IMR-90 (cell line): ENCODE data around the gene INTS11. TPM values are rescaled to one million over a fixed set of nuclear protein-coding genes. Genes with fewer than 3 reads are reported as not detected.

ENCODE experiments used
- ATAC-seq: fragments of 200-7000 bp; cut with Tn5 transposase; 2 replicates; pipeline ENCODE4 v1.9.1; 2020; ENCODE audit warnings: low read depth, mild to moderate bottlenecking, moderate library complexity
- BruUV-seq: library from RNA; stranded (reverse); fragments of 400-500 nt; replicated peaks from 2 replicates; lab custom pipeline; 2021; lab: Mats Ljungman, UMichigan
- CTCF ChIA-PET: fragments of 300-600 bp; formaldehyde crosslinking; extraction: SDS; loops from one replicate; lab custom pipeline; 2021; ENCODE audit warnings: antibody characterized with exemption; lab: Yijun Ruan, JAX
- POLR2A ChIA-PET: fragments of 300-600 bp; sonication (Branson Sonifier 250); formaldehyde crosslinking; loops from one replicate; lab custom pipeline; 2022; ENCODE audit warnings: antibody characterized with exemption; ENCODE audit not compliant: unreplicated experiment; lab: Charles Lee
- DNase-seq: peaks from one replicate; pipeline ENCODE4 v3.0.0; 2013
- H2AFZ ChIP-seq: replicated peaks from 2 replicates; pipeline ENCODE3; 2013; ENCODE audit warnings: low read length, mild to moderate bottlenecking; ENCODE audit not compliant: poor library complexity
- H2AK5ac ChIP-seq: 2 replicates; pipeline ENCODE4 v1.6.1; 2013; ENCODE audit warnings: low read depth, low read length, inconsistent platforms
- H2AK9ac ChIP-seq: replicated peaks from 2 replicates; pipeline ENCODE3; 2013; ENCODE audit warnings: mild to moderate bottlenecking, low read depth, low read length, moderate library complexity; ENCODE audit not compliant: poor library complexity
- H2BK120ac ChIP-seq: 2 replicates; pipeline ENCODE4 v1.6.1; 2013; ENCODE audit warnings: low read depth, low read length, inconsistent platforms
- H2BK15ac ChIP-seq: 3 replicates; pipeline ENCODE4 v1.6.1; 2013; ENCODE audit warnings: low read depth, low read length, inconsistent platforms
- H2BK20ac ChIP-seq: 2 replicates; pipeline ENCODE4 v1.6.1; 2013; ENCODE audit warnings: low read depth, mild to moderate bottlenecking, inconsistent platforms, low read length, moderate library complexity
- H2BK5ac ChIP-seq: 2 replicates; pipeline ENCODE4 v1.6.1; 2013; ENCODE audit warnings: mild to moderate bottlenecking, low read depth, low read length, inconsistent platforms; ENCODE audit not compliant: poor library complexity, severe bottlenecking
- H3K14ac ChIP-seq: replicated peaks from 2 replicates; pipeline ENCODE4 v1.6.1; 2013; ENCODE audit warnings: low read depth, low read length, inconsistent platforms
- H3K18ac ChIP-seq: 2 replicates; pipeline ENCODE4 v1.6.1; 2013; ENCODE audit warnings: low read depth, low read length, control low read depth
- H3K23ac ChIP-seq: 2 replicates; pipeline ENCODE4 v1.6.1; 2013; ENCODE audit warnings: low read depth, low read length, inconsistent platforms
- H3K27ac ChIP-seq: 2 replicates; pipeline ENCODE4 v1.5.1; 2013; ENCODE audit warnings: mild to moderate bottlenecking, control low read depth, low read length; ENCODE audit not compliant: insufficient read depth
- H3K27me3 ChIP-seq: 2 replicates; pipeline ENCODE4 v1.6.1; 2013; ENCODE audit warnings: low read length; ENCODE audit not compliant: control insufficient read depth, insufficient read depth
- H3K36me3 ChIP-seq: 2 replicates; pipeline ENCODE4 v1.6.1; 2013; ENCODE audit warnings: low read length, mixed read lengths; ENCODE audit not compliant: control insufficient read depth, insufficient read depth
- H3K4ac ChIP-seq: 2 replicates; pipeline ENCODE4 v1.6.1; 2013; ENCODE audit warnings: low read depth, low read length, inconsistent platforms
- H3K4me1 ChIP-seq: 2 replicates; pipeline ENCODE4 v1.6.1; 2013; ENCODE audit warnings: low read length, mixed read lengths; ENCODE audit not compliant: control insufficient read depth, insufficient read depth
- H3K4me2 ChIP-seq: 2 replicates; pipeline ENCODE4 v1.6.1; 2013; ENCODE audit warnings: low read depth, mild to moderate bottlenecking, control low read depth, low read length, moderate library complexity
- H3K4me3 ChIP-seq: 2 replicates; pipeline ENCODE4 v1.5.1; 2013; ENCODE audit warnings: low read depth, mild to moderate bottlenecking, control low read depth, low read length, moderate library complexity; ENCODE audit not compliant: insufficient read depth
- H3K56ac ChIP-seq: 2 replicates; pipeline ENCODE4 v1.6.1; 2013; ENCODE audit warnings: low read length, inconsistent platforms; ENCODE audit not compliant: insufficient read depth; ENCODE audit errors: extremely low read depth
- H3K79me1 ChIP-seq, 2 experiments: 2 replicates each; pipeline ENCODE4 v1.6.1; 2013; ENCODE audit warnings: low read length in 2 of 2, inconsistent platforms in 1 of 2, low read depth in 1 of 2
- H3K9ac ChIP-seq: 2 replicates; pipeline ENCODE4 v1.6.1; 2013; ENCODE audit warnings: low read depth, low read length, control low read depth
- H3K9me1 ChIP-seq: 2 replicates; pipeline ENCODE4 v1.6.1; 2013; ENCODE audit warnings: low read length, inconsistent platforms; ENCODE audit not compliant: insufficient read depth
- H3K9me3 ChIP-seq: 2 replicates; pipeline ENCODE4 v1.6.1; 2013; ENCODE audit warnings: low read length; ENCODE audit not compliant: control insufficient read depth, insufficient read depth
- H4K20me1 ChIP-seq: 2 replicates; pipeline ENCODE4 v1.6.1; 2013; ENCODE audit warnings: low read length, inconsistent platforms; ENCODE audit not compliant: insufficient read depth
- H4K5ac ChIP-seq: 2 replicates; pipeline ENCODE4 v1.6.1; 2013; ENCODE audit warnings: mild to moderate bottlenecking, low read depth, low read length, control low read depth
- H4K8ac ChIP-seq, 2 experiments: 2 replicates each; pipeline ENCODE4 v1.6.1; 2013; ENCODE audit warnings: low read depth in 2 of 2, low read length in 2 of 2, control low read depth in 1 of 2, inconsistent platforms in 1 of 2
- H4K91ac ChIP-seq: 2 replicates; pipeline ENCODE4 v1.6.1; 2013; ENCODE audit warnings: low read depth, low read length, inconsistent platforms; ENCODE audit not compliant: insufficient read depth
- CEBPB ChIP-seq: IDR thresholded peaks from 2 replicates; pipeline ENCODE4 v1.6.1; 2012; ENCODE audit warnings: low read depth, low read length, improper control_type of control experiment
- CHD1 ChIP-seq: IDR thresholded peaks from 2 replicates; pipeline ENCODE4 v1.6.1; 2012; ENCODE audit warnings: low read depth, low read length, improper control_type of control experiment
- CTCF ChIP-seq: conservative IDR thresholded peaks from 2 replicates; pipeline ENCODE4 v1.5.1; 2012; ENCODE audit warnings: mild to moderate bottlenecking, low read depth, low read length, improper control_type of control experiment
- MXI1 ChIP-seq: IDR thresholded peaks from 2 replicates; pipeline ENCODE4 v1.6.1; 2012; ENCODE audit warnings: low read depth, mild to moderate bottlenecking, low read length, moderate library complexity, borderline replicate concordance
- RCOR1 ChIP-seq: IDR thresholded peaks from 2 replicates; pipeline ENCODE4 v1.6.1; 2012; ENCODE audit warnings: mild to moderate bottlenecking, low read length, improper control_type of control experiment; ENCODE audit not compliant: insufficient replicate concordance
- WGBS, 2 experiments: methylation state at CpG; one replicate each; pipeline versions ENCODE4 v1.1.5 to v1.1.7; 2013; ENCODE audit warnings: missing lambda C conversion rate in 2 of 2; ENCODE audit not compliant: insufficient read length in 1 of 2; ENCODE audit errors: extremely low coverage in 2 of 2; 5-methylcytosine and 5-hydroxymethylcytosine counted together
- dilution Hi-C: fragments of 300-500 bp; cut with HindIII; formaldehyde crosslinking; loops from one replicate; pipeline ENCODE4 v1.14.3; 2018; ENCODE audit warnings: low sequenced_read_pairs; ENCODE audit not compliant: unreplicated experiment
- in situ Hi-C: fragments of 300-500 bp; cut with MboI; formaldehyde crosslinking; loops from 3 replicates; pipeline ENCODE4 v1.14.3; 2019; ENCODE audit warnings: low sequenced_read_pairs, inconsistent platforms, mixed read lengths
- intact Hi-C: fragments of 100-400 bp; cut with micrococcal nuclease; formaldehyde crosslinking; loops from 2 replicates; pipeline ENCODE4 v1.10.0; 2022
- polyA plus RNA-seq, 3 experiments: library from polyadenylated mRNA; depleted of rRNA; stranded (reverse); fragments of >200 nt; gene quantifications; 2 replicates each; pipeline ENCODE4 v1.2.3, GENCODE V29; 2012; ENCODE audit warnings: low replicate concordance in 1 of 3
- total RNA-seq: library from RNA; depleted of rRNA; stranded (reverse); fragments of >200 nt; gene quantifications from 2 replicates; pipeline ENCODE4 v1.2.3, GENCODE V29; 2012

Gene INTS11
- total and polyA plus RNA-seq, 2 of the 4 experiments (the other 2 are of a cell fraction) = 56.1 to 123 TPM

GRCh38 chr1:1314678-1315335 lies 9.7 kb downstream of the INTS11 start:
- POLR2A ChIA-PET = no interaction called here
- no peak overlapping the region for H2BK5ac ChIP-seq
- H3K4me2 ChIP-seq = no peak overlapping the region
- H3K4me3 ChIP-seq = no peak overlapping the region
- H3K79me1 ChIP-seq = peaks cover 16 to 58% of the 10 kb centered on the region in 2 experiments
- peaks cover 57% of the 10 kb centered on the region for H4K20me1 ChIP-seq
- H2BK20ac ChIP-seq = no peak overlapping the region
- no peak overlapping the region for H3K18ac ChIP-seq
- H2AK9ac ChIP-seq = peak overlapping the region; percentile 72
- no peak overlapping the region for H4K5ac ChIP-seq
- no peak overlapping the region for H3K4ac ChIP-seq
- no peak overlapping the region for H2BK120ac ChIP-seq
- no peak overlapping the region for H2BK15ac ChIP-seq
- peaks cover 4% of the 10 kb centered on the region for H3K9me1 ChIP-seq
- CTCF ChIA-PET = no interaction called here
- H3K14ac ChIP-seq = no peak overlapping the region
- DNase-seq = no peak
- H4K91ac ChIP-seq = no peak overlapping the region
- no TSS peak for BruUV-seq
- no peaks in the 10 kb centered on the region for H3K9me3 ChIP-seq
- H3K36me3 ChIP-seq = peaks cover 72% of the 10 kb centered on the region
- peak overlapping the region; percentile 58 for H2AFZ ChIP-seq
- in situ Hi-C loops (no loop called here), intact Hi-C loops (no loop called here), dilution Hi-C loops (no loop called here)
- no peak overlapping the region for H3K56ac ChIP-seq
- no peak overlapping the region for H3K9ac ChIP-seq
- no peak overlapping the region for H2AK5ac ChIP-seq
- 94% methylated on average over 14 of the region's 23 CpGs; no CpG with 5 or more reads in 1 of the 2 experiments for WGBS, 2 experiments
- H3K23ac ChIP-seq = no peak overlapping the region
- peaks cover 8% of the 10 kb centered on the region; the same call in 1 of the 2 replicates for H3K4me1 ChIP-seq
- no peaks in the 10 kb centered on the region for H3K27me3 ChIP-seq
- no peak for TF ChIP-seq CHD1
- no peak for TF ChIP-seq MXI1
- TF ChIP-seq CEBPB = no peak
- no peak for TF ChIP-seq CTCF
- TF ChIP-seq RCOR1 = no peak
- ATAC-seq = no peak
- no peak overlapping the region for H3K27ac ChIP-seq
- no peak overlapping the region for H4K8ac ChIP-seq
